HG02642 (cell line): Measurements from ENCODE around the gene HENMT1.
"Not testable (repeated sequence)": the region's sequence is repeated elsewhere in the genome, so short reads cannot be mapped to it uniquely, and the experiment has no call there.

Experiments
- ATAC-seq: cut with Tn5 transposase; IDR thresholded peaks from one replicate; pipeline ENCODE4 v1.9.1; 2021; ENCODE audit warnings: mild to moderate bottlenecking; ENCODE audit not compliant: unreplicated experiment, poor library complexity

The HENMT1 gene

GRCh38 chr1:108661030-108661609, at the start of gene HENMT1:
HENMT1 (minus strand) TSS chr1:108661093; CDS start chr1:108659884, 1,209 bp downstream.
- ATAC-seq = peak; percentile 89

- ATAC-seq = peak; percentile 64
Measured at GRCh38 chr1:108708691-108709660, 48.1 kb upstream of the HENMT1 start.

- no peak for ATAC-seq
Measured at GRCh38 chr1:108706643-108707042, 45.8 kb upstream of the HENMT1 start.

- no peak for ATAC-seq
Measured at GRCh38 chr1:108704496-108704895, 43.6 kb upstream of the HENMT1 start.

GRCh38 chr1:108703939-108704338, 43.0 kb upstream of the HENMT1 start:
- no peak for ATAC-seq

DNA sequence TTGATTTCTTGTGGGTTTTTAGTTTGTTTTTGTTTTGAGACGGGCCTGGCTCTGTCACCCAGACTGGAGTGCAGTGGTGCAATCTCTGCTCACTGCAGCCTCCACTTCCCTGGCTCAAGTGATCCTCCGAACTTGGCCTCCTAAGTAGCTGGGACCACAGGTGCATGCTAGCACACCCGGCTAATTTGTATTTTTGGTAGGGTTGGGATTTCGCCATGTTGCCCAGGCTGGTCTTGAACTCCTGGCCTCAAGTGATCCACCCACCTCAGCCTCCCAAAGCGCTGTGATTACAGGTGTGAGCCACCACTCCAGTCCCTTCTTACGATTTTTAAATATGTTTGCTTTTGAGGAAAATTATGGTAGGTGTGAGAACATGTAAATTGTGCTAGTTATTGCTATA, 41.2 kb upstream of the HENMT1 start:
- not testable (repeated sequence) for ATAC-seq

GRCh38 chr1:108701176-108701849, 40.4 kb upstream of the HENMT1 start:
- no peak for ATAC-seq

- no peak for ATAC-seq
Measured at GRCh38 chr1:108699375-108700332, 38.8 kb upstream of the HENMT1 start.

DNA sequence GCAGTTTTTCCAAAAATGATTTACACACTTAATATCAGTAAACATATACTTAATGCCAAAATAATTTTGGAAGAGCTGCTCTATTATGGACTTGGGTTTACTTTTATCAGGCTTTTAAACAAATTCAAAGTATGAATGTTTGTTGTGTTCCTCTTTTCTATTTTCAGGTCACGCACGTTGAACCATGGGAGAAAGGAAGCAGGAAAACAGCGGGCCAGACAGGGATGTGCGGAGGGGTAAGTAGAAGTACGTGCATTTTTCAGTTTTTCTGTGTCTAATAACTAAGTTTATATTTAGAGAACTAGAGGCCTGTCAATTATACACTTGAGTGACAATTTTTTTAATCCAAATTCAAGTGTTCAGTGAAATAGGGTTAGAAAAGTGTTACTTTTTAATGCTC, 34.6 kb upstream of the HENMT1 start:
- no peak for ATAC-seq

- peak; percentile 54 for ATAC-seq
Measured at GRCh38 chr1:108692724-108693655, 32.1 kb upstream of the HENMT1 start.

- ATAC-seq = peak; percentile 96
Measured at GRCh38 chr1:108691942-108692723, 31.2 kb upstream of the HENMT1 start, which contains the start of gene PRPF38B. PRPF38B (plus strand) TSS chr1:108692310; CDS start chr1:108692592, 282 bp downstream.

GRCh38 chr1:108691128-108691941, 30.4 kb upstream of the HENMT1 start:
- ATAC-seq = peak; percentile 2

GRCh38 chr1:108686614-108687313, 25.9 kb upstream of the HENMT1 start:
- ATAC-seq = no peak

GRCh38 chr1:108685529-108685928, 24.6 kb upstream of the HENMT1 start:
- ATAC-seq = no peak

GRCh38 chr1:108681701-108682100, 20.8 kb upstream of the HENMT1 start:
- not testable (repeated sequence) for ATAC-seq

GRCh38 chr1:108679586-108680213, 18.8 kb upstream of the HENMT1 start:
- ATAC-seq = no peak
